Chondrocyte (in vitro differentiated cells): ENCODE results near the gene ERC1. TPM values are rescaled to one million over a fixed set of nuclear protein-coding genes. Genes with fewer than 3 reads are reported as not detected.
A peak's percentile ranks its signal among the peaks of the same experiment; 100 is the strongest.

ENCODE experiments used
- DNase-seq: peaks from one replicate; pipeline ENCODE4 v3.0.0; 2021; ENCODE audit warnings: mixed read lengths, low spot score
- H3K27ac Mint-ChIP-seq: one replicate; pipeline ENCODE4 v1.8.0; 2021; ENCODE audit warnings: mild to moderate bottlenecking, moderate library complexity, mixed read lengths; ENCODE audit not compliant: unreplicated experiment
- H3K27me3 Mint-ChIP-seq: 2 replicates; pipeline ENCODE4 v1.8.0; 2021; ENCODE audit warnings: low read depth, mixed read lengths
- H3K36me3 Mint-ChIP-seq: 2 replicates; pipeline ENCODE4 v1.8.0; 2021; ENCODE audit warnings: low read depth, mixed read lengths
- H3K4me1 Mint-ChIP-seq: 2 replicates; pipeline ENCODE4 v1.8.0; 2021; ENCODE audit warnings: low read depth, mild to moderate bottlenecking, mixed read lengths
- H3K4me3 Mint-ChIP-seq: one replicate; pipeline ENCODE4 v1.8.0; 2021; ENCODE audit warnings: mild to moderate bottlenecking, moderate library complexity, mixed read lengths; ENCODE audit not compliant: unreplicated experiment
- H3K9me3 Mint-ChIP-seq: 2 replicates; pipeline ENCODE4 v1.8.0; 2021; ENCODE audit warnings: low read depth, mixed read lengths
- CTCF ChIP-seq: fragments of 200-600 bp; sonication (generic); IDR thresholded peaks from 2 replicates; pipeline ENCODE4 v1.5.0; 2021; ENCODE audit warnings: antibody characterized with exemption, mild to moderate bottlenecking, moderate library complexity
- total RNA-seq: library from RNA; stranded (reverse); gene quantifications from 3 replicates; pipeline ENCODE4 v1.2.1, GENCODE V29; 2021

The ERC1 gene
- total RNA-seq, 1 donor from 2014 or later, result 79.3 TPM

- Mint-ChIP-seq H3K36me3 (no peaks in the 10 kb centered on the region), H3K4me3 (no peak overlapping the region), H3K27me3 (no peaks in the 10 kb centered on the region), H3K4me1 (peaks cover 24% of the 10 kb centered on the region), H3K9me3 (no peaks in the 10 kb centered on the region), H3K27ac (peak overlapping the region; percentile 34)
- TF ChIP-seq CTCF, result no peak
- DNase-seq, result no peak
Measured at GRCh38 chr12:1434296-1434955, 443.4 kb downstream of the ERC1 start.

- DNase-seq, result no peak
- H3K9me3 Mint-ChIP-seq, result no peaks in the 10 kb centered on the region
- H3K36me3 Mint-ChIP-seq, result no peaks in the 10 kb centered on the region
- H3K4me3 Mint-ChIP-seq, result no peak overlapping the region
- peak overlapping the region; percentile 88 for H3K27ac Mint-ChIP-seq
- TF ChIP-seq CTCF, result no peak
- H3K4me1 Mint-ChIP-seq, result peaks cover 24% of the 10 kb centered on the region
- H3K27me3 Mint-ChIP-seq, result no peaks in the 10 kb centered on the region
Measured at GRCh38 chr12:1435044-1435443, 444.0 kb downstream of the ERC1 start.

- Mint-ChIP-seq H3K9me3 (no peaks in the 10 kb centered on the region), H3K36me3 (no peaks in the 10 kb centered on the region), H3K27ac (peak overlapping the region; percentile 88), H3K4me3 (no peak overlapping the region), H3K4me1 (peaks cover 24% of the 10 kb centered on the region), H3K27me3 (no peaks in the 10 kb centered on the region)
- no peak for TF ChIP-seq CTCF
- DNase-seq, result no peak
Measured at GRCh38 chr12:1435456-1435855, 444.4 kb downstream of the ERC1 start.

DNA sequence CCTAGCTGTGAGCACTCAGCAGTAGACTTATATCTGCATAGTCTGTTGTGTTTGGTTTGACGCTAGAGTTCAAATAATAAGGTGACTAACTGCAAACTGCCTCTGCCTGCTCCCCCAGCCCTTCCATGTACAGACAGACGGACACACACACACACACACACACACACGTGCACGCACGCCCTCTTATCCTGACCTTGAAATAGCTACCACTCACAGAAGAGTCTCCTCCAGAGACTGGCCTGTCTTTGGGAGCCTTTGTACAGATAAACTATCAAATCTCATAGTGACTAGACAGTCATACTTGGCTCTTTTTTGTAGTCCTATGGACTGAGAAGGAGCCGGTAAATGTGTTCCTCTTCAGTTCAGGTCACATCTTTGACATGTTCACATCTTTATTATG is 445.0 kb downstream of the ERC1 start:
- no peaks in the 10 kb centered on the region for H3K9me3 Mint-ChIP-seq
- H3K4me1 Mint-ChIP-seq, result peaks cover 24% of the 10 kb centered on the region
- H3K27ac Mint-ChIP-seq, result peak overlapping the region; percentile 88

DNA sequence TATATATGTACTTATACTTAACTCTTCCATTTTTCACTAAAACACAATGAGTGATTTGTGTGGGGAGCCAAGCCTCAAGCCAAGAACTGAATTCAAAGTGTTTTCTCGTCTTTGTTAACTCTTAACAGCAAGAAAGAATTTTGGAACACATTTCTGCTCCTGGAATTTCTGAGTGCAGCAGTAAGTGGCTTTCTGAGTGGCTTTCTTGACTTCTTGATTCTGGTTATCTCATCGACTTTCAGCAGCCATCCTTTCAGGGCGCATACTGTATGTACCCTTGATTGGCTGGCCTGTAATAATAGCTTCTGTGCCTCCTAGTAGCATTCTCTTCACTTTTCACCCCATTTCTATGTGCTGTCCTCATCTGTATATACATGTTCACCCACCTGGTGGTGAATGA is 446.0 kb downstream of the ERC1 start:
- Mint-ChIP-seq H3K27ac (no peak overlapping the region), H3K36me3 (no peaks in the 10 kb centered on the region), H3K9me3 (no peaks in the 10 kb centered on the region), H3K4me1 (peaks cover 25% of the 10 kb centered on the region), H3K4me3 (no peak overlapping the region), H3K27me3 (no peaks in the 10 kb centered on the region)
- no peak for TF ChIP-seq CTCF
- DNase-seq, result no peak

More for the DNA sequence above, 445.0 kb downstream of the ERC1 start:
- TF ChIP-seq CTCF, result no peak
- no peaks in the 10 kb centered on the region for H3K27me3 Mint-ChIP-seq
- H3K4me3 Mint-ChIP-seq, result no peak overlapping the region
- no peak for DNase-seq
- H3K36me3 Mint-ChIP-seq, result no peaks in the 10 kb centered on the region
